DND-41 (cell line): ENCODE data around the gene MCM6.
A peak's percentile ranks its signal among the peaks of the same experiment; 100 is the strongest.
"Not testable (repeated sequence)": the region's sequence is repeated elsewhere in the genome, so short reads cannot be mapped to it uniquely, and the experiment has no call there.

Experiments
- ATAC-seq: fragments of 200-7000 bp; cut with Tn5 transposase; 3 replicates; pipeline ENCODE4 v1.9.1; 2021; ENCODE audit warnings: low read depth; ENCODE audit not compliant: insufficient read depth
- DNase-seq: peaks from one replicate; pipeline ENCODE4 v3.0.0-alpha.2; 2020
- H2AFZ ChIP-seq: 2 replicates; pipeline ENCODE4 v1.6.0; 2012; ENCODE audit warnings: low read depth, low read length
- H3K27ac ChIP-seq: 2 replicates; pipeline ENCODE4 v1.5.1; 2012; ENCODE audit warnings: low read length, inconsistent platforms
- H3K27me3 ChIP-seq: fragments of 200-600 bp; sonication (generic); 2 replicates; pipeline ENCODE4 v1.6.0; 2012; ENCODE audit warnings: low read length, mild to moderate bottlenecking, inconsistent platforms; ENCODE audit not compliant: insufficient read depth, poor library complexity
- H3K36me3 ChIP-seq: 2 replicates; pipeline ENCODE4 v1.5.1; 2012; ENCODE audit warnings: low read length, inconsistent platforms; ENCODE audit not compliant: insufficient read depth
- H3K4me1 ChIP-seq: 2 replicates; pipeline ENCODE4 v1.5.1; 2012; ENCODE audit warnings: mild to moderate bottlenecking, low read length; ENCODE audit not compliant: insufficient read depth
- H3K4me2 ChIP-seq: 2 replicates; pipeline ENCODE4 v1.6.0; 2012; ENCODE audit warnings: mild to moderate bottlenecking, moderate library complexity, low read length, inconsistent platforms; ENCODE audit not compliant: insufficient read depth
- H3K4me3 ChIP-seq, 2 experiments: fragments of 200-600 bp in 1 of 2; shearing (Covaris generic) in 1 of 2; 2 replicates each; pipeline ENCODE4 v1.5.1; 2012 to 2016; ENCODE audit warnings: inconsistent platforms in 2 of 2, low read length in 2 of 2, mild to moderate bottlenecking in 2 of 2, low read depth in 1 of 2, moderate library complexity in 1 of 2
- H3K79me2 ChIP-seq: 2 replicates; pipeline ENCODE4 v1.6.0; 2012; ENCODE audit warnings: low read length, inconsistent platforms; ENCODE audit not compliant: insufficient read depth
- H3K9ac ChIP-seq: 2 replicates; pipeline ENCODE4 v1.6.0; 2012; ENCODE audit warnings: low read depth, mild to moderate bottlenecking, inconsistent platforms, low read length, moderate library complexity
- H3K9me3 ChIP-seq: 2 replicates; pipeline ENCODE4 v1.5.1; 2012; ENCODE audit warnings: low read length, moderate library complexity, mild to moderate bottlenecking, inconsistent platforms; ENCODE audit not compliant: insufficient read depth, severe bottlenecking
- H4K20me1 ChIP-seq: 2 replicates; pipeline ENCODE4 v1.6.0; 2012; ENCODE audit warnings: low read length; ENCODE audit not compliant: insufficient read depth
- EZH2 ChIP-seq: IDR thresholded peaks from 3 replicates; pipeline ENCODE4 v1.6.1; 2012; ENCODE audit warnings: borderline replicate concordance, low read depth, mild to moderate bottlenecking, moderate library complexity, low read length, inconsistent platforms; ENCODE audit not compliant: severe bottlenecking
- TF ChIP-seq, protein P1 (sequence below): IDR thresholded peaks from 2 replicates; pipeline ENCODE4 v1.5.1; 2012; ENCODE audit warnings: borderline replicate concordance, low read length, moderate library complexity, mild to moderate bottlenecking; ENCODE audit not compliant: poor library complexity, severe bottlenecking; ENCODE audit errors: extremely low read depth

Gene MCM6

GRCh38 chr2:135882415-135882814 is 6.2 kb upstream of the MCM6 start:
- no peak for ATAC-seq
- Histone ChIP-seq H3K79me2 (no peaks in the 10 kb centered on the region), H3K27me3 (no peaks in the 10 kb centered on the region), H3K27ac (no peak overlapping the region), H3K9me3 (peaks cover 2% of the 10 kb centered on the region), H3K4me1 (no peaks in the 10 kb centered on the region), H3K4me2 (no peak overlapping the region), H3K36me3 (no peaks in the 10 kb centered on the region), H4K20me1 (no peaks in the 10 kb centered on the region), H2AFZ (no peak overlapping the region), H3K9ac (no peak overlapping the region), H3K4me3 (no peak overlapping the region)
- no peak for DNase-seq
- TF ChIP-seq EZH2 = no peak
- TF ChIP-seq, protein P1, sequence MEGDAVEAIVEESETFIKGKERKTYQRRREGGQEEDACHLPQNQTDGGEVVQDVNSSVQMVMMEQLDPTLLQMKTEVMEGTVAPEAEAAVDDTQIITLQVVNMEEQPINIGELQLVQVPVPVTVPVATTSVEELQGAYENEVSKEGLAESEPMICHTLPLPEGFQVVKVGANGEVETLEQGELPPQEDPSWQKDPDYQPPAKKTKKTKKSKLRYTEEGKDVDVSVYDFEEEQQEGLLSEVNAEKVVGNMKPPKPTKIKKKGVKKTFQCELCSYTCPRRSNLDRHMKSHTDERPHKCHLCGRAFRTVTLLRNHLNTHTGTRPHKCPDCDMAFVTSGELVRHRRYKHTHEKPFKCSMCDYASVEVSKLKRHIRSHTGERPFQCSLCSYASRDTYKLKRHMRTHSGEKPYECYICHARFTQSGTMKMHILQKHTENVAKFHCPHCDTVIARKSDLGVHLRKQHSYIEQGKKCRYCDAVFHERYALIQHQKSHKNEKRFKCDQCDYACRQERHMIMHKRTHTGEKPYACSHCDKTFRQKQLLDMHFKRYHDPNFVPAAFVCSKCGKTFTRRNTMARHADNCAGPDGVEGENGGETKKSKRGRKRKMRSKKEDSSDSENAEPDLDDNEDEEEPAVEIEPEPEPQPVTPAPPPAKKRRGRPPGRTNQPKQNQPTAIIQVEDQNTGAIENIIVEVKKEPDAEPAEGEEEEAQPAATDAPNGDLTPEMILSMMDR = no peak

DNA sequence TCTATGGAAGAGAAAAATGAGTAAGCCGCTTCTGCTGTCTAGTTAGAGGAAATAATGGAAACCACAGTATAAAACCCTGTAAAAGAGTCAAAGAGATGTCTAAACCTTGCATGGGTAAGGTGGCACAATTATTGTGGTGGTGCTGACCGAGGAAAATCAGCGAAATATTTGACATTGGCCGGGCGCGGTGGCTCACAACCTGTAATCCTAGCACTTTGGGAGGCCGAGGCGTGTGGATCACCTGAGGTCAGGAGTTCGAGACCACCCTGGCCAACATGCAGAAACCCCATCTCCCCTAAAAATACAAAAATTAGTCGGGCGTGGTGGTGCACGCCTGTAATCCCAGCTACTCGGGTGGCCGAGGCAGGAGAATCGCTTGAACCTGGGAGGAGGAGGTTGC is 527 bp upstream of the MCM6 start:
- Histone ChIP-seq H2AFZ (peak overlapping the region; percentile 64), H4K20me1 (peaks cover 37% of the 10 kb centered on the region), H3K4me3 (peak overlapping the region; percentile 83 to 91; a peak in 3 of 4 replicates), H3K79me2 (peaks cover 50% of the 10 kb centered on the region), H3K9ac (peak overlapping the region; percentile 96), H3K4me1 (peaks cover 45% of the 10 kb centered on the region), H3K4me2 (peak overlapping the region; percentile 60), H3K36me3 (peaks cover 42% of the 10 kb centered on the region), H3K27ac (peak overlapping the region; percentile 76)
- not testable (repeated sequence) for H3K27me3 ChIP-seq, DNase-seq, H3K9me3 ChIP-seq, ATAC-seq

DNA sequence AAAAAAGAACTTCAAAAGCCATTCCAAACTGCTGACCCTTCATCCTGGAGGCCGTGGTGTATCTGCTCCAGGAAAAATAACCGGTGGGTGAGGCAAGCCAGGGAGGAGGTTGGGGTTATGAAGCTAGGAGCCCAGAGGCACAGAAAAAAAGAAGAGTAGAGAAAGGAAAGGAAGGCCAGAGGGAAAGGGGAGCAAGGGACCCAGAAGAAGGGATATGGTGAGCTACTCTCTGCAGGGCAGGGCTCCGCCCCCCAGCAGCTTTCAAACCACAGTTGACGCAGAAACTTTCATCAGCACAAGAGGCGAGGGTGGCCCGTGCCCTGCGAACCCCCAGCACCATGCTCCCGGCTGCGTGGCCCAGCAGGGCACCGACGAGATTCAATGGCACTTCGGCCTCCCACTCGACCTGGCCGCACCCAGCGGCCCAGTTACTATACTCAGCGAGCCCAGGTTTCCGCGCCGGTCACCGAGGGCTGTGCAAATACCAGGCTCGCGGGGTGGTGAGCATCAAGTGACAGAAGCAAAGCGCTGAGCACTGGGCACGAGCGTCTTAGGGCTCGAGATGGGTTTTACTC is 665 bp downstream of the MCM6 start:
- ATAC-seq (peak; percentile 84), DNase-seq (peak; percentile 86)
- Histone ChIP-seq H3K4me1 (peaks cover 56% of the 10 kb centered on the region), H3K27ac (peak overlapping the region; percentile 97), H3K36me3 (peaks cover 54% of the 10 kb centered on the region), H2AFZ (peak overlapping the region; percentile 78), H3K79me2 (peaks cover 61% of the 10 kb centered on the region), H3K9me3 (no peaks in the 10 kb centered on the region), H4K20me1 (peaks cover 49% of the 10 kb centered on the region), H3K9ac (peak overlapping the region; percentile 96), H3K27me3 (no peaks in the 10 kb centered on the region), H3K4me2 (peak overlapping the region; percentile 85), H3K4me3 (peak overlapping the region; percentile 83 to 91)
- TF ChIP-seq, protein P1 = peak; percentile 6
- TF ChIP-seq EZH2 = no peak

GRCh38 chr2:135874777-135875365 is 1.4 kb downstream of the MCM6 start:
- peaks cover 69% of the 10 kb centered on the region for H3K79me2 ChIP-seq
- no peak for DNase-seq
- peak overlapping the region; percentile 85 for H3K4me2 ChIP-seq
- no peak for ATAC-seq
- no peaks in the 10 kb centered on the region for H3K27me3 ChIP-seq
- peaks cover 61% of the 10 kb centered on the region for H3K36me3 ChIP-seq
- H3K4me3 ChIP-seq = peak overlapping the region; percentile 83 to 91
- no peak overlapping the region for H2AFZ ChIP-seq
- peak overlapping the region; percentile 96 for H3K9ac ChIP-seq
- peaks cover 55% of the 10 kb centered on the region for H4K20me1 ChIP-seq
- peak overlapping the region; percentile 97 for H3K27ac ChIP-seq
- TF ChIP-seq, protein P1 = no peak
- no peak for TF ChIP-seq EZH2
- H3K4me1 ChIP-seq = peaks cover 63% of the 10 kb centered on the region
- H3K9me3 ChIP-seq = no peaks in the 10 kb centered on the region
